Prostate gland (tissue), 2 donors: Measurements from ENCODE around the gene NUMA1. TPM values are rescaled to one million over a fixed set of nuclear protein-coding genes. Genes with fewer than 3 reads are reported as not detected.

Experiments used
- DNase-seq: peaks from one replicate; pipeline ENCODE4 v3.0.0-alpha.2; 2019; ENCODE audit warnings: low spot score
- H3K27ac ChIP-seq, 2 donors: fragments of 200-600 bp; sonication (generic); 2 replicates each; pipeline ENCODE4 v1.5.1; 2017 to 2019
- H3K27me3 ChIP-seq: fragments of 200-600 bp; sonication (generic); replicated peaks from 2 replicates; pipeline ENCODE4 v1.5.1; 2019; ENCODE audit not compliant: insufficient read depth
- H3K36me3 ChIP-seq, 2 donors: fragments of 200-600 bp; sonication (generic); 1 replicate in 1 of 2; 2 replicates in 1 of 2; pipeline versions ENCODE4 v1.5.1 to v1.8.1; 2017 to 2019
- H3K4me1 ChIP-seq: fragments of 200-600 bp; sonication (generic); replicated peaks from 2 replicates; pipeline ENCODE4 v1.5.1; 2019
- H3K4me3 ChIP-seq, 2 donors: fragments of 200-600 bp; sonication (generic); 2 replicates each; pipeline ENCODE4 v1.5.1; 2017 to 2019
- H3K9me3 ChIP-seq: fragments of 200-600 bp; sonication (generic); 2 replicates; pipeline ENCODE4 v1.5.1; 2017
- POLR2A ChIP-seq: fragments of 450-650 bp; IDR thresholded peaks from one replicate; pipeline ENCODE4 v1.6.1; 2016; ENCODE audit warnings: antibody characterized with exemption, mild to moderate bottlenecking
- POLR2AphosphoS5 ChIP-seq: sonication (generic); formaldehyde crosslinking; IDR thresholded peaks from one replicate; pipeline ENCODE4 v1.6.1; 2017; ENCODE audit warnings: antibody characterized with exemption
- WGBS: methylation state at CpG from one replicate; pipeline ENCODE4 v1.1.5; 2018; 5-methylcytosine and 5-hydroxymethylcytosine counted together
- intact Hi-C: fragments of 100-400 bp; cut with DNase I; formaldehyde crosslinking; loops from one replicate; pipeline ENCODE4 v1.14.2; 2022
- total RNA-seq, 2 donors: library from RNA; depleted of rRNA; stranded (reverse); fragments of >200 nt; gene quantifications; one replicate each; pipeline ENCODE4 v1.1.0, GENCODE V29; 2016
- TF ChIP-seq, protein P1 (sequence below), 4 experiments: fragments of 200-600 bp in 2 of 4; fragments of 450-650 bp in 2 of 4; sonication (generic) in 2 of 4; IDR thresholded peaks; 1 replicate in 3 of 4; 2 replicates in 1 of 4; pipeline ENCODE4 v1.5.1; 2016 to 2019; ENCODE audit warnings: antibody characterized with exemption in 4 of 4, mild to moderate bottlenecking in 2 of 4, moderate library complexity in 2 of 4

The NUMA1 gene
- total RNA-seq, 2 donors from 2014 or later: 623 to 712 TPM

DNA sequence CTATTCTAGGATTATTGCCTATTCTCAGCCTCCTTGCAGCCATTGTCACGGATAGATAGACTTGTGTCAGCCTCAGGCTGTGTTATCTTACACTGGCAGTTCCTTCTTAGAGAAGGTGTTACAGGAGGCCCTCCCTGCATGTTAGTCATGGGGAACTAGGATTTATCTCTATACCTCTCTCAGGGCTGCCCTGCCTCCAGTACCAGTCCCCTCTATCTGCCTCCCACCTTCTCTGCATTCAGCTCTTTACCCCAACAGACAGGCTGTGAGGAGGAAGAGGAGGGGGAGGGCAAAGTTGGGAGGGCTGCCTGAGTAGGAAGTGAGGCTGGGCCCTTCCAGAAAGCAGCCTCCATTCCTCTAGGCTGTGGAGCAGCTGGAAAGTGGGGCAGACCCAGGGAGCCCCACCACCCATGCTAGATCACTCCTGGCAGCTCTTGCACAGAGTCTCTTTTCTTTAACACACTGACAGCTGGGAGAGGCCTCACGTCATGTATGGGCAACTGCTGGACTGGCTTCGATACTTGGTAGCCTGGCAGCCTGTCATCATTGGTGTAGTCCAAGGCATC is 84.5 kb downstream of the NUMA1 start:
- WGBS: 87% methylated on average over 3 of the region's 3 CpGs
- no peak for DNase-seq
- Histone ChIP-seq H3K4me1 (peaks cover 3% of the 10 kb centered on the region), H3K27ac (no peak overlapping the region), H3K27me3 (no peaks in the 10 kb centered on the region), H3K4me3 (no peak overlapping the region), H3K36me3 (no peaks in the 10 kb centered on the region), H3K9me3 (no peaks in the 10 kb centered on the region)
- intact Hi-C loops: no loop called here
- TF ChIP-seq POLR2AphosphoS5 (no peak), POLR2A (no peak)
- TF ChIP-seq, protein P1, sequence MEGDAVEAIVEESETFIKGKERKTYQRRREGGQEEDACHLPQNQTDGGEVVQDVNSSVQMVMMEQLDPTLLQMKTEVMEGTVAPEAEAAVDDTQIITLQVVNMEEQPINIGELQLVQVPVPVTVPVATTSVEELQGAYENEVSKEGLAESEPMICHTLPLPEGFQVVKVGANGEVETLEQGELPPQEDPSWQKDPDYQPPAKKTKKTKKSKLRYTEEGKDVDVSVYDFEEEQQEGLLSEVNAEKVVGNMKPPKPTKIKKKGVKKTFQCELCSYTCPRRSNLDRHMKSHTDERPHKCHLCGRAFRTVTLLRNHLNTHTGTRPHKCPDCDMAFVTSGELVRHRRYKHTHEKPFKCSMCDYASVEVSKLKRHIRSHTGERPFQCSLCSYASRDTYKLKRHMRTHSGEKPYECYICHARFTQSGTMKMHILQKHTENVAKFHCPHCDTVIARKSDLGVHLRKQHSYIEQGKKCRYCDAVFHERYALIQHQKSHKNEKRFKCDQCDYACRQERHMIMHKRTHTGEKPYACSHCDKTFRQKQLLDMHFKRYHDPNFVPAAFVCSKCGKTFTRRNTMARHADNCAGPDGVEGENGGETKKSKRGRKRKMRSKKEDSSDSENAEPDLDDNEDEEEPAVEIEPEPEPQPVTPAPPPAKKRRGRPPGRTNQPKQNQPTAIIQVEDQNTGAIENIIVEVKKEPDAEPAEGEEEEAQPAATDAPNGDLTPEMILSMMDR (IDR thresholded peaks at IDR 0.05): no peak

DNA sequence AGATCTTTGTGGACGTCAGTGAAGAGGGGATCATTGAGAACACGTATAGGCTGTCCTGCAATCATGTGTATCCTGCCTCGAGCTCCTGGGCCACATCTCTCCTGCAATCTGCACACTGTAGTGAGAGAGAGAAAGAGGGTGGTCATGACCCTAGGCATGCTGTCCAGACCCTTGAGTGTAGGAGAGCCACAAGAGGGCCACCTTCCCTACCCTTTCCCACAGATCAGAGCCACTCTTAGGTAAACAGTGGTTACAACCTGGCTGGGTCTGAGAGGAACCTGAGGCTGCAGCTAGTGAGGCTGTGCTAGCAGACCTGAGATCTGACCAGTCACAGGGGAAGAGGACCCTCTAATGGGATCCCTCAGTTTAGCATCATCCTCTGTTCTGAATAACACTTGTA is 85.6 kb downstream of the NUMA1 start:
- no peak overlapping the region for H3K4me3 ChIP-seq
- DNase-seq: no peak
- no peaks in the 10 kb centered on the region for H3K27me3 ChIP-seq
- no peak overlapping the region for H3K27ac ChIP-seq
- H3K36me3 ChIP-seq: no peaks in the 10 kb centered on the region
- WGBS: 79% methylated on average over 3 of the region's 3 CpGs
- no peaks in the 10 kb centered on the region for H3K4me1 ChIP-seq
- no peaks in the 10 kb centered on the region for H3K9me3 ChIP-seq
- intact Hi-C loops: no loop called here
- TF ChIP-seq, protein P1 (IDR thresholded peaks at IDR 0.05): no peak
- TF ChIP-seq POLR2A (no peak), POLR2AphosphoS5 (no peak)

DNA sequence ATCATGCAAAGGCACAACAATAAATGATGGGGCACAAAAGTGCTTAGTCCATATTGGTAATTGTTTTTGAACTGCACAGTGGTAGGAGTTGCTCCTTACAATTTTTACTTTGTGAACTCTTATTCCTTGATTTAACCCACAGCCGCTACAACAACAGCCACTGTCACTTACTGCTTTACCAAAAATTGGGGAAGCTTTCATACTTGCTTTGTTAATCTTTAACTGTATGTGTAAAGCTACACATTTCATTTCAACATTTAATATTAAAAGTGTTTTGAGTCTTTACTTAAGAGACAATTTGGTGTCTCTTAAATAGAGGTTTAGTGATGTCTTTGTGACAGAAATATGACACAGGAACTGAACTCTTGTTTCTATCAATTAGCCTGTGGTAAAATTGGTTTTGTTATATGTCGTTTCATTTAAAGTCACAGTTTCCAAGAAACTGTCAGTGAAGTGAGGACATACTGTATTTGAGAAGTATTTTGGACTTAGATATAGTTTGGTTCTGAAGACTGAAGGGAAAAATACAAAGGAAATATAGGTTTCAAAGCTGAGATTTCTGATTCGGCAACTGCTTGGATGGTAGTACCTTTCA is 88.1 kb downstream of the NUMA1 start:
- Histone ChIP-seq H3K4me3 (no peak overlapping the region), H3K9me3 (no peaks in the 10 kb centered on the region), H3K27ac (no peak overlapping the region), H3K27me3 (no peaks in the 10 kb centered on the region), H3K36me3 (no peaks in the 10 kb centered on the region), H3K4me1 (no peaks in the 10 kb centered on the region)
- 77% methylated on average over 3 of the region's 3 CpGs for WGBS
- DNase-seq: no peak
- intact Hi-C loops: no loop called here
- no peak for TF ChIP-seq POLR2AphosphoS5
- TF ChIP-seq, protein P1 (IDR thresholded peaks at IDR 0.05): no peak

DNA sequence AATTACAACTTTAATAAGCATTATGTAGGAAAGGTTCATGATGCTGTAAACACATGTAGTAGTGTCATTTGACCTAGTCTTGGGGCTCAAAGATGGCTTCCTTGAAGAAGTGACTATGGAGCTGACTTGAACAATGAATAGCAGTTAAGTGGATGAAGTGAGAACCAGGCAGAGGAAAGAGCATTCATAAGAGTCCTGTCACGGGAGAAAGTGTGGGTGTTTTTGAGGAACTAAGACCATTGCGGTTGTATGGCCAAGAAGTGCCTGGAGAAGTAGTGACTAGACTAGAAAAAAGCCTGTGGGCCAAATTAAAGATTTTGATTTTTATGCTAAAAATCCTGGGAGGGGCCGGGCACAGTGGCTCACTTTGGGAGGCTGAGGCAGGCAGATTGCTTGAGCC is 88.8 kb downstream of the NUMA1 start:
- no peaks in the 10 kb centered on the region for H3K27me3 ChIP-seq
- intact Hi-C loops: no loop called here
- whole genome bisulfite sequencing: 86% methylated on average over 3 of the region's 3 CpGs

More for the DNA sequence above, 88.8 kb downstream of the NUMA1 start:
- no peaks in the 10 kb centered on the region for H3K4me1 ChIP-seq
- DNase-seq: no peak
- TF ChIP-seq POLR2AphosphoS5 (no peak), POLR2A (no peak)
- TF ChIP-seq, protein P1 (IDR thresholded peaks at IDR 0.05): no peak
- H3K4me3 ChIP-seq: no peak overlapping the region
- H3K36me3 ChIP-seq: no peaks in the 10 kb centered on the region
- H3K9me3 ChIP-seq: no peaks in the 10 kb centered on the region
- no peak overlapping the region for H3K27ac ChIP-seq
